Right lobe of liver (tissue), 6 donors: ENCODE data around the gene FAM50A. TPM values are rescaled to one million over a fixed set of nuclear protein-coding genes. Genes with fewer than 3 reads are reported as not detected.

Source experiments
- ATAC-seq, 4 donors: fragments of 200-7000 bp; cut with Tn5 transposase; one replicate each; pipeline ENCODE4 v1.9.1; 2020; ENCODE audit warnings: mild to moderate bottlenecking in 4 of 4, moderate library complexity in 4 of 4
- DNase-seq, 3 donors: peaks; one replicate each; pipeline ENCODE4 v3.0.0-alpha.2; 2020
- H3K27ac ChIP-seq, 3 donors: fragments of 200-600 bp; one replicate each; pipeline ENCODE4 v1.8.0; 2022
- H3K27me3 ChIP-seq, 2 donors: fragments of 200-600 bp; one replicate each; pipeline ENCODE4 v1.8.0; 2022
- H3K36me3 ChIP-seq, 4 donors: fragments of 200-600 bp; sonication (generic) in 1 of 4; one replicate each; pipeline versions ENCODE4 v1.5.1 to v1.8.0; 2017 to 2022; ENCODE audit warnings: control low read depth in 1 of 4
- H3K4me1 ChIP-seq, 4 donors: fragments of 200-600 bp; sonication (generic) in 1 of 4; one replicate each; pipeline versions ENCODE4 v1.5.1 to v1.8.0; 2017 to 2022; ENCODE audit warnings: control low read depth in 1 of 4
- H3K4me3 ChIP-seq, 3 donors: fragments of 200-600 bp; one replicate each; pipeline ENCODE4 v1.8.0; 2022
- H3K9me3 ChIP-seq, 4 donors: fragments of 200-600 bp; sonication (generic) in 1 of 4; one replicate each; pipeline versions ENCODE4 v1.5.1 to v1.8.0; 2017 to 2022; ENCODE audit warnings: control low read depth in 1 of 4
- POLR2A ChIP-seq: fragments of 450-650 bp; IDR thresholded peaks from one replicate; pipeline ENCODE4 v1.6.1; 2017; ENCODE audit warnings: antibody characterized with exemption, mild to moderate bottlenecking
- WGBS: methylation state at CpG from one replicate; pipeline ENCODE4 v1.1.6; 2018; ENCODE audit warnings: low coverage, low lambda C conversion rate; ENCODE audit not compliant: insufficient coverage; ENCODE audit errors: missing lambda C conversion rate; 5-methylcytosine and 5-hydroxymethylcytosine counted together
- intact Hi-C, 2 donors: fragments of 100-400 bp; cut with DNase I; formaldehyde crosslinking; loops; one replicate each; pipeline versions ENCODE4 v1.11.2 to v1.14.1; 2022
- total RNA-seq, 6 experiments: library from RNA; depleted of rRNA in 2 of 6; stranded (reverse); fragments of >200 nt in 2 of 6; fragmentation: NEBNext Ultra II Directional in 3 of 6; extraction: Animal tissue kit (Norgen Biotek cat#: 25700) in 3 of 6; gene quantifications; one replicate each; pipeline versions ENCODE4 v1.1.0 to v1.2.4, GENCODE V29; 2016 to 2023
- TF ChIP-seq, protein P1 (sequence below), 4 donors: fragments of 200-600 bp in 3 of 4; fragments of 450-650 bp in 1 of 4; IDR thresholded peaks; one replicate each; pipeline versions ENCODE4 v1.5.1 to v1.8.0; 2016 to 2022; ENCODE audit warnings: antibody characterized with exemption in 4 of 4, mild to moderate bottlenecking in 2 of 4
- donor health status: DM: no; HTN: yes; CAD: no.
- donor health status: DM: no; HTN: no; CAD: no.
- donor health status: DM: no; HTN: no; CAD: no.
- donor health status: DM: no; HTN: yes; CAD: no.
- donor health status: DM: no; HTN: yes; CAD: no.

The FAM50A gene
- total RNA-seq, 6 experiments from 2014 or later: 19.2 to 36.8 (median 21.9) TPM

DNA sequence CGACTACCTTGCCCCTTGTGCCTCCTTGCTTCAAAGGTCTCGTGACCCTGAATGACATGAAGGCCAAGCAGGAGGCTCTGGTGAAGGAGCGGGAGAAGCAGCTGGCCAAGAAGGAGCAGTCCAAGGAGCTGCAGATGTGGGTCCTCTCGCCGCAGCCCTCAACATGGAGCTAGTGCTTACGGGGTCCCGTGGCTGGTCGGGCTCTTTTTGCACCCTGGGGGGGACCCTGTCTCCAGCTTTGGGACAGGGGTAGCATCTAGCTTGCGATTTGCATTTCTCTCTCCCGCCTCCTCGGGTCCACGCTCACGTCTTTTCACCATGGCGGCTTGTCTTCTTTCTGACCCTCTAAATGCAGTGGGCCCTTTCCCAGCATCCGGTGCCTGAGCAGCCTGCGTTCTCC, 1.8 kb downstream of the FAM50A start:
- no peak for ATAC-seq
- Histone ChIP-seq H3K9me3 (no peaks in the 10 kb centered on the region), H3K27ac (no peak overlapping the region), H3K36me3 (peaks cover 0 to 3% (median 0%) of the 10 kb centered on the region in 4 donors), H3K27me3 (no peaks in the 10 kb centered on the region), H3K4me3 (no peak overlapping the region), H3K4me1 (peaks cover 0 to 4% (median 0%) of the 10 kb centered on the region in 4 donors)
- TF ChIP-seq, protein P1, sequence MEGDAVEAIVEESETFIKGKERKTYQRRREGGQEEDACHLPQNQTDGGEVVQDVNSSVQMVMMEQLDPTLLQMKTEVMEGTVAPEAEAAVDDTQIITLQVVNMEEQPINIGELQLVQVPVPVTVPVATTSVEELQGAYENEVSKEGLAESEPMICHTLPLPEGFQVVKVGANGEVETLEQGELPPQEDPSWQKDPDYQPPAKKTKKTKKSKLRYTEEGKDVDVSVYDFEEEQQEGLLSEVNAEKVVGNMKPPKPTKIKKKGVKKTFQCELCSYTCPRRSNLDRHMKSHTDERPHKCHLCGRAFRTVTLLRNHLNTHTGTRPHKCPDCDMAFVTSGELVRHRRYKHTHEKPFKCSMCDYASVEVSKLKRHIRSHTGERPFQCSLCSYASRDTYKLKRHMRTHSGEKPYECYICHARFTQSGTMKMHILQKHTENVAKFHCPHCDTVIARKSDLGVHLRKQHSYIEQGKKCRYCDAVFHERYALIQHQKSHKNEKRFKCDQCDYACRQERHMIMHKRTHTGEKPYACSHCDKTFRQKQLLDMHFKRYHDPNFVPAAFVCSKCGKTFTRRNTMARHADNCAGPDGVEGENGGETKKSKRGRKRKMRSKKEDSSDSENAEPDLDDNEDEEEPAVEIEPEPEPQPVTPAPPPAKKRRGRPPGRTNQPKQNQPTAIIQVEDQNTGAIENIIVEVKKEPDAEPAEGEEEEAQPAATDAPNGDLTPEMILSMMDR (IDR thresholded peaks at IDR 0.05): no peak
- no peak for TF ChIP-seq POLR2A
- no peak for DNase-seq
- 84% methylated on average over 8 of the region's 16 CpGs for WGBS
- intact Hi-C loops: no loop called here

DNA sequence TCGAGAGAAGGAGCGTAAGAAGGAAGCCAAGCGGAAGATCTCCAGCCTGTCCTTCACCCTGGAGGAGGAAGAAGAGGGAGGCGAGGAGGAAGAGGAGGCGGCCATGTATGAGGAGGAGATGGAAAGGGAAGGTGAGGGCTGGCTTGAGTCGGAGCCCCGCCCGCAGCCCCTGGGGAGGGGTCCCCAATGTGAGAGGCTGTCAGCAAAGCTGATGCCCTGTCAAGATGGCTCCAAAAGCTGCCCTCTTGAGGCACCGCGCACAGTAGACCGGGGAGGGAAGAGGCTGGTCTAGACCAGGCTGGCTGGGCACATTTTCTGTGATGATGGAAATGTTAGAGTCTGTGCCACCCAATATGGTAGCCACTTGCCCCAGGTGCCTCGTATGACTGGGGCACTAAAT, 2.5 kb downstream of the FAM50A start:
- TF ChIP-seq, protein P1 (IDR thresholded peaks at IDR 0.05): no peak
- TF ChIP-seq POLR2A: no peak
- ATAC-seq (no peak), DNase-seq (no peak)
- Histone ChIP-seq H3K4me3 (no peak overlapping the region), H3K9me3 (no peaks in the 10 kb centered on the region), H3K27ac (no peak overlapping the region), H3K36me3 (peaks cover 0 to 3% (median 0%) of the 10 kb centered on the region in 4 donors), H3K27me3 (no peaks in the 10 kb centered on the region), H3K4me1 (peaks cover 0 to 4% (median 0%) of the 10 kb centered on the region in 4 donors)
- intact Hi-C loops: no loop called here
- WGBS: 87% methylated on average over 5 of the region's 12 CpGs

DNA sequence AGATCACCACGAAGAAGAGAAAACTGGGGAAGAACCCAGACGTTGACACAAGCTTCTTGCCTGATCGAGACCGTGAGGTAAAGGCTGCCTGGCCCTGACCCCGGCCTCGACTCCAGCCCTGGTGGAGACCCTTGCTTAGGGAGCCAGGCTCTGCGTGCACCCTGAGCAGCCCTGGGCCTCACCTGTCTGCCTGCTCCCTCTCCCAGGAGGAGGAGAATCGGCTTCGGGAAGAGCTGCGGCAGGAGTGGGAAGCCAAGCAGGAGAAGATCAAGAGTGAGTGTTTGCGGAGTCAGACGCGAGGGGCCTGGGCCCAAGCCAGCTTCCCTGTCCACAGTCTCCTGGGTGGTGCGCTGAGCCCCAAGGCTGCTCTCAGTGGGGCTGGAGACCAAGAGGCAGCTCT, 4.5 kb downstream of the FAM50A start:
- Histone ChIP-seq H3K27ac (no peak overlapping the region), H3K4me3 (no peak overlapping the region), H3K36me3 (peaks cover 0 to 3% (median 0%) of the 10 kb centered on the region in 4 donors), H3K27me3 (no peaks in the 10 kb centered on the region), H3K9me3 (no peaks in the 10 kb centered on the region), H3K4me1 (peaks cover 0 to 4% (median 0%) of the 10 kb centered on the region in 4 donors)
- intact Hi-C loops: no loop called here
- 85% methylated on average over 6 of the region's 14 CpGs for WGBS
- ATAC-seq: no peak
- no peak for DNase-seq
- TF ChIP-seq POLR2A: no peak
- TF ChIP-seq, protein P1 (IDR thresholded peaks at IDR 0.05): no peak

DNA sequence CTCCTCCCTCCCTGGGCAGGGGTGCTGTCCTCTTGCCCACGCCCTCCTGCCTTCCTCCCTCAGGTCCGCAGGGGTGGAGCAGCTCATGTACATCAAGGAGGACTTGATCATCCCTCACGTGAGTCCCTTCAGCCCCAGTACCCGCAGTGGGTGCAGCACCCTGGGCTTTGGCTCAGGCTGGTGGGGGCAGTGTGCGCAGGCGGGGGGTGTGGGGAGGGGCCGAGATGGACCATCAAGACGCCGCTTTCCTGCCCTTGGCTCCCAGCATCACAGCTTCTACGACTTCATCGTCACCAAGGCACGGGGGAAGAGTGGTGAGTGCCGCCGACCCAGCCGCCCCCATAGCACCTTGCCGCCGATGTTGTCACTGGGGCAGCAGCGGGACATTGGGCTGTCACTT, 5.7 kb downstream of the FAM50A start:
- WGBS: 77% methylated on average over 3 of the region's 18 CpGs
- Histone ChIP-seq H3K9me3 (no peaks in the 10 kb centered on the region), H3K4me3 (no peak overlapping the region), H3K27ac (no peak overlapping the region), H3K4me1 (peaks cover 0 to 3% (median 0%) of the 10 kb centered on the region in 4 donors), H3K36me3 (peaks cover 0 to 3% (median 0%) of the 10 kb centered on the region in 4 donors), H3K27me3 (no peaks in the 10 kb centered on the region)
- no peak for TF ChIP-seq POLR2A
- ATAC-seq (no peak), DNase-seq (no peak)
- intact Hi-C loops: no loop called here

DNA sequence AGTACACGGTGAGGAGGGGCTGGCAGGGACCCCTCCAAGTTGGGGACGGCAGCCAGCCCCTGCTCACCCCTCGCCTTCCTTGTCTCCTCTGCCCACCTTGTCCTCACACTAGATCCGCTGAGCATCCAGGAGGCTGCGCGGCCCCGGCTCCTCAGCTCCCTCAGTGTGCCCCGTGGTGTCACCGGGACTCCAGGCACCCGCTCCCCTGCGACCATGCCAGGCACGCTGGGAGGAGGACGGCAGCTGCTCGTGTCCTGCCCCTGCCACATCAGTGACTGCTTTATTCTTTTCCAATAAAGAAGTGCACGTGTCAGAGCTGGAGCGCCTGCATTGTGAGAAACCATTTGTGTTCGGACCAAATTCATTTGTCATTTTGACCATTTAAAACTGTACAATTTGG, 6.4 kb downstream of the FAM50A start:
- intact Hi-C loops: no loop called here

More for the DNA sequence above, 6.4 kb downstream of the FAM50A start:
- Histone ChIP-seq H3K27ac (no peak overlapping the region), H3K9me3 (no peaks in the 10 kb centered on the region), H3K27me3 (no peaks in the 10 kb centered on the region), H3K36me3 (peaks cover 0 to 3% (median 0%) of the 10 kb centered on the region in 4 donors), H3K4me3 (no peak overlapping the region), H3K4me1 (no peaks in the 10 kb centered on the region)
- ATAC-seq (no peak), DNase-seq (no peak)
- no peak for TF ChIP-seq POLR2A
- TF ChIP-seq, protein P1 (IDR thresholded peaks at IDR 0.05): no peak
- WGBS: 83% methylated on average over 2 of the region's 17 CpGs
